B cell (primary cell): ENCODE results near the gene NPNT. TPM values are rescaled to one million over a fixed set of nuclear protein-coding genes. Genes with fewer than 3 reads are reported as not detected.

Experiments
- ATAC-seq: fragments of 200-7000 bp; cut with Tn5 transposase; one replicate; pipeline ENCODE4 v1.10.0; 2021; ENCODE audit warnings: low read depth, mild to moderate bottlenecking, moderate number of reproducible peaks, moderate library complexity
- CTCF ChIA-PET: fragments of 350-600 bp; sonication (Branson Sonifier 250); formaldehyde crosslinking; loops from one replicate; lab custom pipeline; 2021; ENCODE audit warnings: antibody characterized with exemption, inconsistent platforms; lab: Charles Lee
- POLR2A ChIA-PET: fragments of 350-600 bp; sonication (Branson Sonifier 250); formaldehyde crosslinking; loops from one replicate; lab custom pipeline; 2021; ENCODE audit warnings: antibody characterized with exemption; lab: Charles Lee
- DNase-seq: peaks from one replicate; pipeline ENCODE4 v3.0.0; 2013
- H2AFZ ChIP-seq: 2 replicates; pipeline ENCODE4 v1.6.1; 2012; ENCODE audit warnings: mild to moderate bottlenecking, low read depth, low read length; ENCODE audit not compliant: insufficient read depth, poor library complexity, severe bottlenecking
- H3K27ac ChIP-seq, 2 donors: 1 replicate in 1 of 2; 2 replicates in 1 of 2; pipeline ENCODE4 v1.5.1; 2012 to 2013; ENCODE audit warnings: low read length in 2 of 2, mild to moderate bottlenecking in 2 of 2, moderate library complexity in 1 of 2
- H3K27me3 ChIP-seq, 4 experiments: fragments of 200-600 bp in 1 of 4; sonication (generic) in 1 of 4; replicated peaks in 1 of 4; 1 replicate in 2 of 4; 2 replicates in 2 of 4; pipeline versions ENCODE4 v1.6.1 to v1.7.0; 2013 to 2016; ENCODE audit warnings: low read length in 3 of 4, mild to moderate bottlenecking in 2 of 4, mixed read lengths in 1 of 4, moderate library complexity in 1 of 4; ENCODE audit not compliant: insufficient read depth in 4 of 4, control insufficient read depth in 3 of 4; ENCODE audit errors: control extremely low read depth in 1 of 4
- H3K36me3 ChIP-seq, 2 experiments: replicated peaks in 1 of 2; 1 replicate in 1 of 2; 2 replicates in 1 of 2; pipeline versions ENCODE4 v1.6.1 to v1.7.1; 2013; ENCODE audit warnings: low read length in 1 of 2; ENCODE audit not compliant: insufficient read depth in 2 of 2, control insufficient read depth in 1 of 2; ENCODE audit errors: control extremely low read depth in 1 of 2, extremely low read depth in 1 of 2
- H3K4me1 ChIP-seq, 2 donors: fragments of 200-600 bp in 1 of 2; sonication (generic) in 1 of 2; 1 replicate in 1 of 2; 2 replicates in 1 of 2; pipeline versions ENCODE4 v1.5.1 to v1.6.1; 2013 to 2017; ENCODE audit warnings: low read length in 2 of 2; ENCODE audit not compliant: control insufficient read depth in 2 of 2, insufficient read depth in 2 of 2
- H3K4me2 ChIP-seq: replicated peaks from 2 replicates; pipeline ENCODE3; 2012; ENCODE audit warnings: mild to moderate bottlenecking, low read depth, low read length; ENCODE audit not compliant: poor library complexity, severe bottlenecking
- H3K4me3 ChIP-seq, 5 experiments: fragments of 200-600 bp in 1 of 5; sonication (generic) in 1 of 5; 1 replicate in 3 of 5; 2 replicates in 2 of 5; pipeline versions ENCODE4 v1.5.1 to v1.7.0; 2011 to 2016; ENCODE audit warnings: low read length in 4 of 5, mild to moderate bottlenecking in 4 of 5, low read depth in 2 of 5, control low read depth in 1 of 5, moderate library complexity in 1 of 5; ENCODE audit not compliant: insufficient read depth in 1 of 5; ENCODE audit errors: control extremely low read depth in 1 of 5, extremely low read depth in 1 of 5
- H3K79me2 ChIP-seq: fragments of 200-600 bp; sonication (generic); one replicate; pipeline ENCODE4 v1.6.0; 2016; ENCODE audit warnings: low read length; ENCODE audit not compliant: control insufficient read depth, insufficient read depth
- H3K9ac ChIP-seq: fragments of 200-600 bp; sonication (generic); 2 replicates; pipeline ENCODE4 v1.6.1; 2017; ENCODE audit warnings: mild to moderate bottlenecking, low read length, moderate library complexity
- H3K9me3 ChIP-seq, 3 donors: one replicate each; pipeline versions ENCODE4 v1.6.1 to v1.7.1; 2013; ENCODE audit warnings: low read length in 2 of 3; ENCODE audit not compliant: control insufficient read depth in 2 of 3, insufficient read depth in 1 of 3; ENCODE audit errors: control extremely low read depth in 1 of 3
- H4K20me1 ChIP-seq: 2 replicates; pipeline ENCODE4 v1.6.0; 2012; ENCODE audit warnings: mild to moderate bottlenecking, low read length; ENCODE audit not compliant: insufficient read depth, control insufficient read depth, poor library complexity, severe bottlenecking
- H3K27ac Mint-ChIP-seq: one replicate; pipeline ENCODE4 v1.8.0; 2021; ENCODE audit warnings: mixed read lengths
- H3K27me3 Mint-ChIP-seq: one replicate; pipeline ENCODE4 v1.8.0; 2021; ENCODE audit warnings: mixed read lengths
- H3K4me1 Mint-ChIP-seq: one replicate; pipeline ENCODE4 v1.8.0; 2021; ENCODE audit warnings: mixed read lengths
- H3K4me3 Mint-ChIP-seq: one replicate; pipeline ENCODE4 v1.8.0; 2021; ENCODE audit warnings: mixed read lengths
- H3K9me3 Mint-ChIP-seq: one replicate; pipeline ENCODE4 v1.8.0; 2022; ENCODE audit warnings: mixed read lengths; ENCODE audit not compliant: insufficient read depth
- CTCF ChIP-seq: fragments of 200-600 bp; IDR thresholded peaks from one replicate; pipeline ENCODE4 v1.8.0; 2022; ENCODE audit warnings: antibody characterized with exemption, mild to moderate bottlenecking
- EZH2 ChIP-seq: IDR thresholded peaks from 2 replicates; pipeline ENCODE4 v1.6.1; 2012; ENCODE audit warnings: borderline replicate concordance, low read depth, mild to moderate bottlenecking, moderate library complexity, low read length; ENCODE audit not compliant: insufficient read depth, poor library complexity, severe bottlenecking
- WGBS: methylation state at CpG from one replicate; pipeline ENCODE4 v1.1.5; 2013; ENCODE audit warnings: missing lambda C conversion rate; ENCODE audit not compliant: insufficient coverage; 5-methylcytosine and 5-hydroxymethylcytosine counted together
- intact Hi-C: fragments of 100-400 bp; cut with micrococcal nuclease; formaldehyde crosslinking; loops from one replicate; pipeline ENCODE4 v1.10.0; 2022
- polyA plus RNA-seq: library from polyadenylated mRNA; depleted of rRNA; stranded (reverse); fragments of >200 nt; gene quantifications from 2 replicates; pipeline ENCODE4 v1.2.3, GENCODE V29; 2012
- total RNA-seq, 2 donors: library from RNA; stranded (reverse); fragments of 120-200 nt in 1 of 2; gene quantifications; 1 replicate in 1 of 2; 2 replicates in 1 of 2; pipeline versions ENCODE4 v1.2.3 to v1.2.4, GENCODE V29; 2013 to 2022

Gene NPNT
- total and polyA plus RNA-seq, 2 donors (not counting 1 experiment from before 2014, with no cell fraction given), result not detected

- Histone ChIP-seq H3K36me3 (no peaks in the 10 kb centered on the region), H3K27ac (no peak overlapping the region), H4K20me1 (no peaks in the 10 kb centered on the region), H3K79me2 (no peaks in the 10 kb centered on the region), H3K9ac (no peak overlapping the region), H3K4me2 (no peak overlapping the region), H3K27me3 (no peaks in the 10 kb centered on the region), H3K4me3 (no peak overlapping the region), H3K4me1 (no peaks in the 10 kb centered on the region), H3K9me3 (no peaks in the 10 kb centered on the region), H2AFZ (no peak overlapping the region)
- ChIA-PET POLR2A (no interaction called here), CTCF (no interaction called here)
- ATAC-seq (no peak), DNase-seq (no peak)
- H3K4me3 Mint-ChIP-seq, result no peak overlapping the region
- H3K27ac Mint-ChIP-seq, result no peak overlapping the region
- TF ChIP-seq EZH2, result no peak
- no peak for TF ChIP-seq CTCF
- H3K4me1 Mint-ChIP-seq, result no peaks in the 10 kb centered on the region
- WGBS, result 100% methylated on average over 1 of the region's 3 CpGs
- intact Hi-C loops, result no loop called here
- H3K9me3 Mint-ChIP-seq, result no peaks in the 10 kb centered on the region
- peaks cover 6% of the 10 kb centered on the region for H3K27me3 Mint-ChIP-seq
Measured at GRCh38 chr4:105963461-105964400, 68.5 kb downstream of the NPNT start.

- no peaks in the 10 kb centered on the region for H3K9me3 ChIP-seq
- no peak for TF ChIP-seq CTCF
- no peak for TF ChIP-seq EZH2
- ChIA-PET POLR2A (no interaction called here), CTCF (no interaction called here)
- no peak overlapping the region for H3K27ac ChIP-seq
- H3K9ac ChIP-seq, result no peak overlapping the region
- Mint-ChIP-seq H3K27me3 (peaks cover 6% of the 10 kb centered on the region), H3K4me3 (no peak overlapping the region), H3K4me1 (no peaks in the 10 kb centered on the region), H3K9me3 (no peaks in the 10 kb centered on the region), H3K27ac (no peak overlapping the region)
- no peaks in the 10 kb centered on the region for H3K79me2 ChIP-seq
- no peak overlapping the region for H3K4me2 ChIP-seq
- H3K4me3 ChIP-seq, result no peak overlapping the region
- H3K36me3 ChIP-seq, result no peaks in the 10 kb centered on the region
- H2AFZ ChIP-seq, result no peak overlapping the region
- no peaks in the 10 kb centered on the region for H3K4me1 ChIP-seq
- intact Hi-C loops, result no loop called here
- no peak for ATAC-seq
- 80% methylated on average over 1 of the region's 6 CpGs for WGBS
- DNase-seq, result no peak
- no peaks in the 10 kb centered on the region for H4K20me1 ChIP-seq
- no peaks in the 10 kb centered on the region for H3K27me3 ChIP-seq
Measured at GRCh38 chr4:105965183-105965800, 70.0 kb downstream of the NPNT start.
